ENCODE data around the gene IZUMO1.

- TF ChIP-seq CTCF (conservative IDR thresholded peaks at IDR 0.05; ENCODE audit: low read length) = no peak
- no peak for TF ChIP-seq EZH2phosphoT487 (IDR thresholded peaks at IDR 0.05; ENCODE audit: borderline replicate concordance)
Observed at GRCh38 chr19:48708471-48708870, 38.2 kb downstream of the IZUMO1 start.

Data from Loucy (cell line).